Skeletal muscle cell (primary cell): Measurements from ENCODE around the gene CSNK2A2.

Experiments
- DNase-seq: peaks from one replicate; pipeline ENCODE4 v3.0.0-alpha.2; 2010; ENCODE audit warnings: low read depth
- H3K4me3 ChIP-seq: 2 replicates; pipeline ENCODE4 v1.5.1; 2011; ENCODE audit warnings: low read depth, mild to moderate bottlenecking, control low read depth, low read length, moderate library complexity

The CSNK2A2 gene

GRCh38 chr16:58198022-58198683, at the start of gene CSNK2A2:
TSS of gene CSNK2A2 (minus strand) at chr16:58198106. CDS start at chr16:58197736, 370 bp downstream.
- H3K4me3 ChIP-seq: peak within 1 kb of the TSS; percentile 86
- peak; percentile 4 for DNase-seq

- H3K4me3 ChIP-seq: no peak overlapping the region
- no peak for DNase-seq
These were observed 45.7 kb upstream of the CSNK2A2 start for GRCh38 chr16:58243528-58244004.

GRCh38 chr16:58236831-58237230, 38.9 kb upstream of the CSNK2A2 start:
- H3K4me3 ChIP-seq: no peak overlapping the region
- no peak for DNase-seq

- DNase-seq: peak; percentile 17
- H3K4me3 ChIP-seq: peak overlapping the region; percentile 47
These were observed 38.4 kb upstream of the CSNK2A2 start for GRCh38 chr16:58236231-58236690.

- no peak for DNase-seq
- no peak overlapping the region for H3K4me3 ChIP-seq
These were observed 37.8 kb upstream of the CSNK2A2 start for GRCh38 chr16:58235663-58236062.

GRCh38 chr16:58234831-58235595, 37.1 kb upstream of the CSNK2A2 start:
- no peak overlapping the region for H3K4me3 ChIP-seq
- DNase-seq: no peak

- no peak overlapping the region for H3K4me3 ChIP-seq
- DNase-seq: no peak
These were observed 32.4 kb upstream of the CSNK2A2 start for GRCh38 chr16:58230259-58230658.

GRCh38 chr16:58226790-58227189, 28.9 kb upstream of the CSNK2A2 start:
- no peak for DNase-seq
- H3K4me3 ChIP-seq: no peak overlapping the region

GRCh38 chr16:58225965-58226602, 28.2 kb upstream of the CSNK2A2 start:
- no peak for DNase-seq
- no peak overlapping the region for H3K4me3 ChIP-seq

- H3K4me3 ChIP-seq: no peak overlapping the region
- no peak for DNase-seq
These were observed 24.8 kb upstream of the CSNK2A2 start for GRCh38 chr16:58222532-58223316.

- DNase-seq: no peak
- no peak overlapping the region for H3K4me3 ChIP-seq
These were observed 21.5 kb upstream of the CSNK2A2 start for GRCh38 chr16:58219432-58219831.

GRCh38 chr16:58218786-58219185, 20.9 kb upstream of the CSNK2A2 start:
- DNase-seq: no peak
- H3K4me3 ChIP-seq: no peak overlapping the region

- DNase-seq: no peak
These were observed 19.5 kb upstream of the CSNK2A2 start for GRCh38 chr16:58217311-58217925.

GRCh38 chr16:58212824-58213655, 15.1 kb upstream of the CSNK2A2 start:
- no peak overlapping the region for H3K4me3 ChIP-seq
- DNase-seq: no peak

More at GRCh38 chr16:58217311-58217925, 19.5 kb upstream of the CSNK2A2 start:
- H3K4me3 ChIP-seq: no peak overlapping the region

GRCh38 chr16:58211846-58212245, 13.9 kb upstream of the CSNK2A2 start:
- no peak for DNase-seq

GRCh38 chr16:58211245-58211644, 13.3 kb upstream of the CSNK2A2 start:
- no peak for DNase-seq
- H3K4me3 ChIP-seq: no peak overlapping the region

More at GRCh38 chr16:58211846-58212245, 13.9 kb upstream of the CSNK2A2 start:
- H3K4me3 ChIP-seq: no peak overlapping the region

- DNase-seq: no peak
- H3K4me3 ChIP-seq: no peak overlapping the region
These were observed 7.5 kb upstream of the CSNK2A2 start for GRCh38 chr16:58205276-58206036.
